Mucosa of descending colon (tissue), 3 donors: ENCODE results near the gene CDC42. TPM values are rescaled to one million over a fixed set of nuclear protein-coding genes. Genes with fewer than 3 reads are reported as not detected.

Experiments used
- ATAC-seq: fragments of 200-7000 bp; cut with Tn5 transposase; one replicate; pipeline ENCODE4 v1.9.1; 2020; ENCODE audit warnings: mild to moderate bottlenecking, moderate library complexity
- DNase-seq, 3 donors: peaks; one replicate each; pipeline ENCODE4 v3.0.0-alpha.2; 2020
- H3K36me3 ChIP-seq: fragments of 200-600 bp; one replicate; pipeline ENCODE4 v1.8.0; 2021; ENCODE audit warnings: low read depth, mild to moderate bottlenecking
- H3K4me1 ChIP-seq: fragments of 200-600 bp; one replicate; pipeline ENCODE4 v1.8.0; 2021; ENCODE audit warnings: low read depth, mild to moderate bottlenecking
- H3K4me3 ChIP-seq: fragments of 200-600 bp; one replicate; pipeline ENCODE4 v1.8.0; 2021; ENCODE audit warnings: mild to moderate bottlenecking
- H3K9me3 ChIP-seq: fragments of 200-600 bp; one replicate; pipeline ENCODE4 v1.8.0; 2021; ENCODE audit warnings: mild to moderate bottlenecking
- intact Hi-C, 2 donors: fragments of 100-400 bp; cut with DNase I in 1 of 2; cut with micrococcal nuclease in 1 of 2; formaldehyde crosslinking; loops; one replicate each; pipeline versions ENCODE4 v1.11.0 to v1.11.1; 2022; cut with DNase I, micrococcal nuclease
- total RNA-seq, 3 donors: library from RNA; stranded (reverse); fragmentation: NEBNext Ultra II Directional in 2 of 3; extraction: Animal tissue kit (Norgen Biotek cat#: 25700) in 2 of 3; gene quantifications; one replicate each; pipeline versions ENCODE4 v1.2.1 to v1.2.4, GENCODE V29; 2021 to 2023
- TF ChIP-seq, protein P1 (sequence below): fragments of 200-600 bp; IDR thresholded peaks from one replicate; pipeline ENCODE4 v1.8.0; 2022; ENCODE audit warnings: antibody characterized with exemption, mild to moderate bottlenecking
- donor health status: DM: no; HTN: no; CAD: no; lungs with moderate emphysema.
- donor health status: DM: no; HTN: no; CAD: no.
- donor health status: DM: no; HTN: yes; CAD: no.

Gene CDC42
- total RNA-seq, 3 donors from 2014 or later, result 231 to 292 (median 282) TPM

- Histone ChIP-seq H3K4me3 (no peak overlapping the region), H3K9me3 (no peaks in the 10 kb centered on the region), H3K4me1 (no peaks in the 10 kb centered on the region), H3K36me3 (no peaks in the 10 kb centered on the region)
- DNase-seq (no peak), ATAC-seq (no peak)
- TF ChIP-seq, protein P1, sequence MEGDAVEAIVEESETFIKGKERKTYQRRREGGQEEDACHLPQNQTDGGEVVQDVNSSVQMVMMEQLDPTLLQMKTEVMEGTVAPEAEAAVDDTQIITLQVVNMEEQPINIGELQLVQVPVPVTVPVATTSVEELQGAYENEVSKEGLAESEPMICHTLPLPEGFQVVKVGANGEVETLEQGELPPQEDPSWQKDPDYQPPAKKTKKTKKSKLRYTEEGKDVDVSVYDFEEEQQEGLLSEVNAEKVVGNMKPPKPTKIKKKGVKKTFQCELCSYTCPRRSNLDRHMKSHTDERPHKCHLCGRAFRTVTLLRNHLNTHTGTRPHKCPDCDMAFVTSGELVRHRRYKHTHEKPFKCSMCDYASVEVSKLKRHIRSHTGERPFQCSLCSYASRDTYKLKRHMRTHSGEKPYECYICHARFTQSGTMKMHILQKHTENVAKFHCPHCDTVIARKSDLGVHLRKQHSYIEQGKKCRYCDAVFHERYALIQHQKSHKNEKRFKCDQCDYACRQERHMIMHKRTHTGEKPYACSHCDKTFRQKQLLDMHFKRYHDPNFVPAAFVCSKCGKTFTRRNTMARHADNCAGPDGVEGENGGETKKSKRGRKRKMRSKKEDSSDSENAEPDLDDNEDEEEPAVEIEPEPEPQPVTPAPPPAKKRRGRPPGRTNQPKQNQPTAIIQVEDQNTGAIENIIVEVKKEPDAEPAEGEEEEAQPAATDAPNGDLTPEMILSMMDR, result no peak
- intact Hi-C loops, result no loop called here
Measured at GRCh38 chr1:22126531-22126930, 74.0 kb downstream of the CDC42 start.

DNA sequence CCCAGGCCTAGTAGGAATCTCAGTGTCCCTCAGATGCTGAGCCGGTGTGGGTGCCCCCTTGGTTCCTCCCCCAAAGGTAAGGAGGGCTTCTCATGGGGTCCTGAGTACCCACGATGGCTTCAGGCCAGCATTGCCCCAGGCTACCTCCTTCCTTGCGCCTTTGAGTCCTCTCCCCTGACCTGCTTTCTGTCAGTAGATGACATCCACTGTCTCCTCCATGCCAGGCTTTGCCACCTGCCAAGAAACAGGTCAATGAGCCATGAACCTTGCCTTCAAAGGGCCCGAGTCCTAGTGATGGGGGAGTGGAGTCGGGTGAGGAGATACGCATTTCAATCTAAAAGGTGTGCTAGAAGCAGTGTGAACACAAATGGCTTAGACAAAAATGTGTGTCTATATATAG lies 74.7 kb downstream of the CDC42 start:
- TF ChIP-seq, protein P1, result no peak
- Histone ChIP-seq H3K36me3 (no peaks in the 10 kb centered on the region), H3K4me1 (no peaks in the 10 kb centered on the region), H3K4me3 (no peak overlapping the region), H3K9me3 (no peaks in the 10 kb centered on the region)
- ATAC-seq, result no peak
- DNase-seq, result no peak
- intact Hi-C loops, result no loop called here

DNA sequence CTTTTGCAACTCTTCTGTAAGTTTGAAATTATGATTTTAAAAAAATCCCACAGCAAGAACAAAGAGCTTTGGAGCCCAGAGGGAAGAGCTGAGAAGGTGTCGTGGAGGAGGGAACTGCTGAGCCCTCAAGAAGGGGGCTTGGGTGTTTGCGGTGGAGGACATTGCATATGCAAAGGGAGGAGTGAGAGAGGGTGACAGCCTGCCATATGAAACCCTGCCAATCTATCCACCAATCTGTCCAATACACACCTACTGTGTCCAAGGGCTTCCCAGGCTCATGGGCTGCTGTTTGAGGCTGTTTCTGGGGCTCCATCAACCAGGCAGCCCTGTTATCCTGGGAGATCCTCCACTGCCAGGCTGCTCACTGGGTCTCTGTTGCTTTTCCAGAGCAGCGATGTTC lies 75.2 kb downstream of the CDC42 start:
- intact Hi-C loops, result no loop called here
- no peak for DNase-seq
- Histone ChIP-seq H3K36me3 (no peaks in the 10 kb centered on the region), H3K4me3 (no peak overlapping the region), H3K9me3 (no peaks in the 10 kb centered on the region), H3K4me1 (no peaks in the 10 kb centered on the region)
- no peak for ATAC-seq
- TF ChIP-seq, protein P1, result no peak

DNA sequence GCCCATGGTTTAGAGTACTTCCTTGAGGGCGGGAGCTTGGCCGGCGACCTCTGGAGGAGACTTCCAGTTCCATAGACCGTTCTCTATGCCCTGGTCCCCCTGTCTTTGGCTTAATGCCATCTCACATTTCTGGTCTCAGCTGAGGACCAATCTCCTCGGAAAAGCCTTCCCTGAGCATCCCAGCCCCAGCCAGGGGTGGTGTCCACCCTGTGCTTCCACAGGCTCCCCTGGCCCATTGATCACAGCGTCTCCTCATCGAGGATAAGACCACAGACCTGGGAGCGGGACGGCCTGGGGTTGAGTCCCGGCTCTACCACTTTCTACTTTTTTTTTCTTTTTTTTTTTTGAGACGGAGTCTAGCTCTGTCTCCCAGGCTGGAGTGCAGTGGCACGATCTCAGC lies 75.9 kb downstream of the CDC42 start:
- Histone ChIP-seq H3K4me3 (no peak overlapping the region), H3K4me1 (no peaks in the 10 kb centered on the region), H3K9me3 (no peaks in the 10 kb centered on the region), H3K36me3 (no peaks in the 10 kb centered on the region)
- intact Hi-C loops, result no loop called here
- ATAC-seq, result no peak
- TF ChIP-seq, protein P1, result no peak
- DNase-seq, result no peak

GRCh38 chr1:22129501-22130117 lies 77.1 kb downstream of the CDC42 start:
- DNase-seq (no peak), ATAC-seq (no peak)
- H3K4me3 ChIP-seq, result no peak overlapping the region
- H3K36me3 ChIP-seq, result no peaks in the 10 kb centered on the region
- intact Hi-C loops, result loop anchor here in 1 of 2 donors (5.0 to 10.0 kb wide), 2 partner anchors 145 to 288 kb away; no protein-coding TSS in a partner anchor
- H3K9me3 ChIP-seq, result no peaks in the 10 kb centered on the region
- TF ChIP-seq, protein P1, result no peak
- H3K4me1 ChIP-seq, result no peaks in the 10 kb centered on the region
